BJ (cell line): ENCODE measurements around the gene PARD3B. TPM values are rescaled to one million over a fixed set of nuclear protein-coding genes. Genes with fewer than 3 reads are reported as not detected.

Experiments
- CTCF ChIA-PET: fragments of 350-600 bp; formaldehyde crosslinking; extraction: SDS; loops from one replicate; lab custom pipeline; 2021; ENCODE audit warnings: antibody characterized with exemption, inconsistent platforms; lab: Yijun Ruan, JAX
- POLR2A ChIA-PET: fragments of 300-600 bp; sonication (Branson Sonifier 250); formaldehyde crosslinking; extraction: SDS; loops from one replicate; lab custom pipeline; 2021; ENCODE audit warnings: antibody characterized with exemption; lab: Charles Lee
- DNase-seq: peaks from one replicate; pipeline ENCODE4 v3.0.0-alpha.2; 2011; ENCODE audit warnings: low read depth
- H3K27me3 ChIP-seq: 2 replicates; pipeline ENCODE4 v1.6.0; 2011; ENCODE audit warnings: low read length; ENCODE audit not compliant: control insufficient read depth, insufficient read depth
- H3K36me3 ChIP-seq: 2 replicates; pipeline ENCODE4 v1.5.1; 2011; ENCODE audit warnings: low read length; ENCODE audit not compliant: control insufficient read depth, insufficient read depth
- H3K4me3 ChIP-seq: 2 replicates; pipeline ENCODE4 v1.5.1; 2011; ENCODE audit warnings: low read depth, mild to moderate bottlenecking, control low read depth, low read length
- polyA plus RNA-seq: library from polyadenylated mRNA; depleted of rRNA; stranded (reverse); fragments of >200 nt; gene quantifications from 2 replicates; pipeline ENCODE4 v1.2.3, GENCODE V29; 2011
- TF ChIP-seq, protein P1 (sequence below): IDR thresholded peaks from 2 replicates; pipeline ENCODE4 v1.5.1; 2011; ENCODE audit warnings: low read depth, mild to moderate bottlenecking, control low read depth, inconsistent platforms, low read length, moderate library complexity; ENCODE audit not compliant: insufficient read depth

Gene PARD3B
- polyA plus RNA-seq, 1 experiment, result 7.1 TPM

DNA sequence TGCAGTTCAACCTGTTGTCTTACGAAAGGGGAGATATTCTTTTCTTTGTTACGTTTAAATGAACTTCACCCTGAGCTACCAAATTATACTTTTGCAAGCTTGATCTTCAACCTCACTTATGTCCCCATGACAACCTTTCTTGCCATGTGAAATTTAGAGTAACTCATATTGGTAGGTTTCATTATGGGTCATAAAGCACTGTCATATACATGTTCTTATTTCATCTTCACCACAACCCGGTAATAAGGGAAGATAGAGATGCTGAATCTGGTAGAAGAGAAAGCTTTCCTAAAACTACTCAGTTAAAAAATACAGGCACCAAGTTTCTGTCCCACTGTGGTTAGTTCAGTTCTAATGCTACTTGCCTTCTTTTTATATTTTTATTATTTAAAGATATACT is 928.5 kb downstream of the PARD3B start:
- no peak for DNase-seq
- TF ChIP-seq, protein P1, sequence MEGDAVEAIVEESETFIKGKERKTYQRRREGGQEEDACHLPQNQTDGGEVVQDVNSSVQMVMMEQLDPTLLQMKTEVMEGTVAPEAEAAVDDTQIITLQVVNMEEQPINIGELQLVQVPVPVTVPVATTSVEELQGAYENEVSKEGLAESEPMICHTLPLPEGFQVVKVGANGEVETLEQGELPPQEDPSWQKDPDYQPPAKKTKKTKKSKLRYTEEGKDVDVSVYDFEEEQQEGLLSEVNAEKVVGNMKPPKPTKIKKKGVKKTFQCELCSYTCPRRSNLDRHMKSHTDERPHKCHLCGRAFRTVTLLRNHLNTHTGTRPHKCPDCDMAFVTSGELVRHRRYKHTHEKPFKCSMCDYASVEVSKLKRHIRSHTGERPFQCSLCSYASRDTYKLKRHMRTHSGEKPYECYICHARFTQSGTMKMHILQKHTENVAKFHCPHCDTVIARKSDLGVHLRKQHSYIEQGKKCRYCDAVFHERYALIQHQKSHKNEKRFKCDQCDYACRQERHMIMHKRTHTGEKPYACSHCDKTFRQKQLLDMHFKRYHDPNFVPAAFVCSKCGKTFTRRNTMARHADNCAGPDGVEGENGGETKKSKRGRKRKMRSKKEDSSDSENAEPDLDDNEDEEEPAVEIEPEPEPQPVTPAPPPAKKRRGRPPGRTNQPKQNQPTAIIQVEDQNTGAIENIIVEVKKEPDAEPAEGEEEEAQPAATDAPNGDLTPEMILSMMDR, result no peak
- Histone ChIP-seq H3K4me3 (no peak overlapping the region), H3K27me3 (no peaks in the 10 kb centered on the region), H3K36me3 (no peaks in the 10 kb centered on the region)
- ChIA-PET POLR2A (interaction anchor here (0.5 kb wide), 1 partner anchor 23 kb away, joined by 9 read pairs; no protein-coding TSS in a partner anchor), CTCF (interaction anchor here (1.2 to 1.3 kb wide), 2 partner anchors 25 to 206 kb away, joined by 3 read pairs; no protein-coding TSS in a partner anchor)

- CTCF ChIA-PET, result interaction anchor here (1.1 to 1.3 kb wide), 3 partner anchors 24 to 205 kb away, joined by 3 read pairs; no protein-coding TSS in a partner anchor
- no peak overlapping the region for H3K4me3 ChIP-seq
- POLR2A ChIA-PET, result no interaction called here
Measured at GRCh38 chr2:205474741-205475415, 929.6 kb downstream of the PARD3B start.

DNA sequence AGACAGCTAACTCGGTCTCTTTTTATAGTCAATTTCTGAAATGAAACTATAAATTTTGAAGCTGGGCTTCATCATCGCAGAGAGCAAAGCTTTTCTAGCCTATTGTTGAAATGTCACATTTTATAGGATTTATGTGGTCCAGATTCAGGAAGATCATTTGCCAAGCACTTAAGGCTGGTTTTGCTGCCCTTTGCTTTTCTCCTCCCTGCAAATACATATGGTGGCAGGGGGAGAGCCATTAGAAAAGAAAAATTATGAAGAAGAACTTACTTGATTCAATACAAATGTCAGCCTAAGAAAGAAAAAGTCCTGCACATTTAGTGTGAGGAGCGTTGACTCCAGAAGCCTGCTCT is 930.1 kb downstream of the PARD3B start:
- H3K4me3 ChIP-seq, result no peak overlapping the region
- no peak for DNase-seq
- POLR2A ChIA-PET, result no interaction called here
- H3K27me3 ChIP-seq, result no peaks in the 10 kb centered on the region
- CTCF ChIA-PET, result interaction anchor here (1.1 kb wide), 1 partner anchor 25 kb away, joined by 3 read pairs; no protein-coding TSS in a partner anchor
- H3K36me3 ChIP-seq, result no peaks in the 10 kb centered on the region
- TF ChIP-seq, protein P1, result no peak

More at GRCh38 chr2:205474741-205475415, 929.6 kb downstream of the PARD3B start:
- H3K27me3 ChIP-seq, result no peaks in the 10 kb centered on the region
- H3K36me3 ChIP-seq, result no peaks in the 10 kb centered on the region
- TF ChIP-seq, protein P1, result no peak
- DNase-seq, result peak; percentile 49

GRCh38 chr2:205477016-205477705 is 931.9 kb downstream of the PARD3B start:
- ChIA-PET POLR2A (interaction anchor here (0.6 kb wide), 1 partner anchor 9 kb away, joined by 3 read pairs; no protein-coding TSS in a partner anchor), CTCF (no interaction called here)
- DNase-seq, result peak; percentile 29
- H3K27me3 ChIP-seq, result no peaks in the 10 kb centered on the region
- no peaks in the 10 kb centered on the region for H3K36me3 ChIP-seq
- no peak overlapping the region for H3K4me3 ChIP-seq
- TF ChIP-seq, protein P1, result no peak

DNA sequence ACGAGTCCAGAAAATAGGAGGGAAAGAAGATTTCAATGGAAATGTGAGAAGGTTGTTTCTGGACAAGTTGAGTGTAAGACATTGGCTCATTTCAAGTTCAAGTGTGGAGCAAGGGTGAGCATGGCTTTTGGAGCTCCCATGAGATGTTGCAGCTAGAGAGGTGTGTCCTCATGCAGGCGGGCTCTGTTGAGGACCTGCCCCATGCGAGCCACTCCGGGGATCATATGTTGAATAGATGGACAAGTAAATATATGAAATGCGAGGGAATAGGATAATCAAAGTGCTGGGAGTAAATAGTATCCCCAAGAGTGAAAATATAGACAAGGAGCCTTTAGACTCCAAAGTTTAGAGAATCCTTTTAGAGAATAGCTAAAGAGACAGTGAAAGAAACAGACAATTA is 936.6 kb downstream of the PARD3B start:
- H3K4me3 ChIP-seq, result no peak overlapping the region
- CTCF ChIA-PET, result no interaction called here
- POLR2A ChIA-PET, result no interaction called here
- DNase-seq, result no peak
- no peaks in the 10 kb centered on the region for H3K27me3 ChIP-seq
- no peaks in the 10 kb centered on the region for H3K36me3 ChIP-seq
- TF ChIP-seq, protein P1, result no peak
